ENCODE results near the gene GDF7. TPM values are rescaled to one million over a fixed set of nuclear protein-coding genes. Genes with fewer than 3 reads are reported as not detected.

Gene GDF7
- total RNA-seq, 2 experiments from 2014 or later = 0.06 TPM

DNA sequence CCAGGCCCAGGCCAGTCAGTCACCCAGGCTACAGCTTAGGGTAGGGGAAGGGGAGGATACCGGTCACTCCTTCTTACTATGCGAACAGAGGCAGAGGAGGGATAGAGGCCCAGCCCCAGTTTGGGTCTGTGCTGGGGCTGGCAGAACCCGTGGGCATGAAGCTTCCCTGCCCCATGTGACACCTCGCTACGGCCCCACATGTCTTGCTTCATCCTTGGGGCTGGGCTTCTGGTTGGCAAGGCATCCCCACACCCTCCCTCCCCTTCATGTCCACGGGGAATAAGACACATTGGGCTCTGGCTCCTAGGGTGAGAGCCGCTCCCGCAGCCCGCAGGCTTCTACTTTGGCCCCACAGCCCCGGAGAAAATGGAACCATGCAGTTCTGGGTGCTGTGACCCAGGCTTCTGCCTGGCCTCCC lies 48.5 kb upstream of the GDF7 start:
- Histone ChIP-seq H3K4me2 (ENCODE audit: low read length) (no peak overlapping the region), H3K9me2 (ENCODE audit: insufficient read depth, low read length) (no peaks in the 10 kb centered on the region), H3K27ac (ENCODE audit: low read depth, low read length, poor library complexity, severe bottlenecking) (no peak overlapping the region), H2AFZ (ENCODE audit: low read length) (no peak overlapping the region), H3K36me3 (ENCODE audit: insufficient read depth, low read length) (no peaks in the 10 kb centered on the region), H3K79me2 (ENCODE audit: insufficient read depth, low read depth, low read length) (no peaks in the 10 kb centered on the region), H3K4me1 (ENCODE audit: insufficient read depth, low read length, poor library complexity, severe bottlenecking) (peaks cover 6% of the 10 kb centered on the region), H4K20me1 (ENCODE audit: insufficient read depth, low read length) (no peaks in the 10 kb centered on the region), H3K9me3 (ENCODE audit: low read length) (no peaks in the 10 kb centered on the region), H3K4me3 (ENCODE audit: low read depth, low read length, poor library complexity, severe bottlenecking) (no peak overlapping the region)
- no TSS peak for BruUV-seq (replicated peaks)
- DNase-seq (ENCODE audit: low spot score) = no peak
- TF ChIP-seq, protein P1, sequence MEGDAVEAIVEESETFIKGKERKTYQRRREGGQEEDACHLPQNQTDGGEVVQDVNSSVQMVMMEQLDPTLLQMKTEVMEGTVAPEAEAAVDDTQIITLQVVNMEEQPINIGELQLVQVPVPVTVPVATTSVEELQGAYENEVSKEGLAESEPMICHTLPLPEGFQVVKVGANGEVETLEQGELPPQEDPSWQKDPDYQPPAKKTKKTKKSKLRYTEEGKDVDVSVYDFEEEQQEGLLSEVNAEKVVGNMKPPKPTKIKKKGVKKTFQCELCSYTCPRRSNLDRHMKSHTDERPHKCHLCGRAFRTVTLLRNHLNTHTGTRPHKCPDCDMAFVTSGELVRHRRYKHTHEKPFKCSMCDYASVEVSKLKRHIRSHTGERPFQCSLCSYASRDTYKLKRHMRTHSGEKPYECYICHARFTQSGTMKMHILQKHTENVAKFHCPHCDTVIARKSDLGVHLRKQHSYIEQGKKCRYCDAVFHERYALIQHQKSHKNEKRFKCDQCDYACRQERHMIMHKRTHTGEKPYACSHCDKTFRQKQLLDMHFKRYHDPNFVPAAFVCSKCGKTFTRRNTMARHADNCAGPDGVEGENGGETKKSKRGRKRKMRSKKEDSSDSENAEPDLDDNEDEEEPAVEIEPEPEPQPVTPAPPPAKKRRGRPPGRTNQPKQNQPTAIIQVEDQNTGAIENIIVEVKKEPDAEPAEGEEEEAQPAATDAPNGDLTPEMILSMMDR (conservative IDR thresholded peaks at IDR 0.05; ENCODE audit: low read length) = no peak
- TF ChIP-seq EZH2phosphoT487 (IDR thresholded peaks at IDR 0.05; ENCODE audit: borderline replicate concordance, low read depth, low read length) = no peak
- CTCF ChIA-PET (ENCODE audit: unreplicated experiment) = no interaction called here
- intact Hi-C loops (cut with micrococcal nuclease; ENCODE audit: unreplicated experiment) = no loop called here
- POLR2A ChIA-PET = no interaction called here

DNA sequence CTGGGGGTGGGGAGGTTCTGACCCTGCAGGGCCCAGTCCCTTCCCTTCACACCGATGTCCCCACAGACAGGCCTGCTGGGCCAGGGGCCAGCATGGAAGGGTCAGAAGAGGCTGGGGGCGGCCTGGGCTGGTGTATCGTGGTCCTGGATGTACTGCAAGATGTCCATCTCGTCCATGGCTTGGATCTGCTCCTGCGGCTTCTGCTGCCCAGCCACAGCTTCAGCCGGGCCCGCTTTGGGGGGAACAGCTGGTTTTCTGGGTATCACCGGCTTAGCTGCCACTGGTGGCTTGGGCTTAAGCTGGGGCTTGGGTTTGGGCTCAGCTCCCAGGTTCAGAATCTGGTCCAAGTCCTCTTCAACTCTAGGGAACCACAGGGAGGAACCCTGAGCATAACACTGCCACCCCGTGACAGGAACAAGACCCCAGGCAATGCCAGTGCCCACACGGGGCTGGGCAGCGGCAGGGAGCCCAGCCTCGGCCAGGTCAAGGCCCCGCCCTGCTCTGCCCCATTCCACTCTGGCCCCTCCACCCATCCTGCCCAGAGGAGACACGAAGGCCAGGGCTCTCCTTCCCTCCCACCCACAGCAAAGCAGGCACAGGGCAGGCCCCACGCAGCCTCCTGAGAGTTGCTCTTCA lies 47.9 kb upstream of the GDF7 start:
- intact Hi-C loops (cut with micrococcal nuclease; ENCODE audit: unreplicated experiment) = no loop called here
- Histone ChIP-seq H3K9me2 (ENCODE audit: insufficient read depth, low read length) (no peaks in the 10 kb centered on the region), H4K20me1 (ENCODE audit: insufficient read depth, low read length) (no peaks in the 10 kb centered on the region), H2AFZ (ENCODE audit: low read length) (no peak overlapping the region), H3K4me3 (ENCODE audit: low read depth, low read length, poor library complexity, severe bottlenecking) (no peak overlapping the region), H3K9me3 (ENCODE audit: low read length) (no peaks in the 10 kb centered on the region), H3K4me1 (ENCODE audit: insufficient read depth, low read length, poor library complexity, severe bottlenecking) (peaks cover 6% of the 10 kb centered on the region), H3K36me3 (ENCODE audit: insufficient read depth, low read length) (no peaks in the 10 kb centered on the region), H3K79me2 (ENCODE audit: insufficient read depth, low read depth, low read length) (no peaks in the 10 kb centered on the region), H3K4me2 (ENCODE audit: low read length) (no peak overlapping the region), H3K27ac (ENCODE audit: low read depth, low read length, poor library complexity, severe bottlenecking) (no peak overlapping the region)
- TF ChIP-seq EZH2phosphoT487 (IDR thresholded peaks at IDR 0.05; ENCODE audit: borderline replicate concordance, low read depth, low read length) = no peak
- TF ChIP-seq, protein P1 (conservative IDR thresholded peaks at IDR 0.05; ENCODE audit: low read length) = no peak
- POLR2A ChIA-PET = interaction anchor here (1.0 kb wide), 1 partner anchor 93 kb away, joined by 4 read pairs; no protein-coding TSS in a partner anchor
- no TSS peak for BruUV-seq (replicated peaks)
- DNase-seq (ENCODE audit: low spot score) = no peak
- CTCF ChIA-PET (ENCODE audit: unreplicated experiment) = no interaction called here

DNA sequence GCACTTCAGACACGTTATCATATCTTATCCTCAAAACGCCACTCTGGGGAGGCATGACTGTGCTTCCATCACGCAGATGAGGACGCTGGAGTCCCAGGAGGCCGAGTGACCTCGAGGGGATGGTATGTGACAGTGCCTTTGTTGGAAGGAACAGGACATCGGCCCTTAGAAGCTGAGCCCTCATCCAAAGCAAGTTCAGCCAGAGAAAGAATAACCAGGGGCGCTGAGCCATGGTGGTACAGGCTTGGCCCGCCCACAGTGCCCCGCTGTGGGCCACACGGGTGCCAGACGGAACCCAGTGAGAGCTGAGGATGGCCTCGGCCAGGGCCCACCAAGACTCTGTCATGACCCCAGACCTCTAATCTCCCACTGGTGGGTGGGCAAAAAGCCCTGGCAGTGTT lies 47.3 kb upstream of the GDF7 start:
- no peak for TF ChIP-seq EZH2phosphoT487 (IDR thresholded peaks at IDR 0.05; ENCODE audit: borderline replicate concordance, low read depth, low read length)
- TF ChIP-seq, protein P1 (conservative IDR thresholded peaks at IDR 0.05; ENCODE audit: low read length) = no peak
- DNase-seq (ENCODE audit: low spot score) = no peak
- Histone ChIP-seq H3K4me1 (ENCODE audit: insufficient read depth, low read length, poor library complexity, severe bottlenecking) (no peaks in the 10 kb centered on the region), H3K4me2 (ENCODE audit: low read length) (no peak overlapping the region), H4K20me1 (ENCODE audit: insufficient read depth, low read length) (no peaks in the 10 kb centered on the region), H3K79me2 (ENCODE audit: insufficient read depth, low read depth, low read length) (no peaks in the 10 kb centered on the region), H3K9me3 (ENCODE audit: low read length) (no peaks in the 10 kb centered on the region), H3K9me2 (ENCODE audit: insufficient read depth, low read length) (no peaks in the 10 kb centered on the region), H3K27ac (ENCODE audit: low read depth, low read length, poor library complexity, severe bottlenecking) (no peak overlapping the region), H3K36me3 (ENCODE audit: insufficient read depth, low read length) (no peaks in the 10 kb centered on the region), H2AFZ (ENCODE audit: low read length) (no peak overlapping the region), H3K4me3 (ENCODE audit: low read depth, low read length, poor library complexity, severe bottlenecking) (no peak overlapping the region)
- CTCF ChIA-PET (ENCODE audit: unreplicated experiment) = no interaction called here
- intact Hi-C loops (cut with micrococcal nuclease; ENCODE audit: unreplicated experiment) = no loop called here
- POLR2A ChIA-PET = interaction anchor here (1.0 kb wide), 1 partner anchor 94 kb away, joined by 4 read pairs; no protein-coding TSS in a partner anchor
- no TSS peak for BruUV-seq (replicated peaks)

All from OCI-LY7 (cell line).